ENCODE data around the gene EIF5B. TPM values are rescaled to one million over a fixed set of nuclear protein-coding genes. Genes with fewer than 3 reads are reported as not detected.

The EIF5B gene
- polyA plus RNA-seq, 2 of the 4 experiments (the other 2 are of a cell fraction), result 25.0 to 75.4 TPM

DNA sequence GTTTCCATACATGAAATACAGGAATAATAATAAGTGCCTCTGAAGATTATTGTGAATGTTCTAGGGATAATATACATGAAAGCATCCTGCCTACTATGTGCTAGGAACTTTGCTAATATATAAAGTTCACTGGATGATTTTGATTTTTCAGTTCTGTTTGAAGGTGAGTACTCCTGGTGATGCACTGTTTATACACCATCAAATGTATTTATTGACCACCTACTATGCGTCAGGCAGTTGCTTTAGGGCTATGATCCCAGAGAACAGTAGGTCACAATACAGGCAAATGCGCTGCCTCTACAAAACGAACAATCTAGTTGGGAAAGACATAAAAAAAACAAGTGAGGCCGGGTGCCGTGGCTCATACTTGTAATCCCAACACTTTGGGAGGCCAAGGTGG lies 11.8 kb upstream of the EIF5B start:
- no peaks in the 10 kb centered on the region for H3K4me1 ChIP-seq
- FAIRE-seq (no peak), DNase-seq (ENCODE audit: low read depth in 1 of 2, low spot score in 1 of 2) (no peak), ATAC-seq (no peak)
- no peaks in the 10 kb centered on the region for H3K9me3 ChIP-seq
- ChIA-PET POLR2A (no interaction called here), CTCF (interaction anchor here (2.9 kb wide), 1 partner anchor 11 kb away, joined by 17 read pairs; the partner anchor contains the start of genes EIF5B and TXNDC9)
- no peak for TF ChIP-seq ZC3H11A (IDR thresholded peaks at IDR 0.05)
- H3K27ac ChIP-seq, result no peak overlapping the region
- 92% methylated on average over 5 of the region's 5 CpGs for WGBS (ENCODE audit: missing lambda C conversion rate)
- H3K4me3 ChIP-seq, result no peak overlapping the region
- H3K4me2 ChIP-seq, result no peak overlapping the region

- no peaks in the 10 kb centered on the region for H3K9me3 ChIP-seq
- peak within 1 kb of the TSS; percentile 91 to 95 for H3K27ac ChIP-seq
- ChIA-PET POLR2A (interaction anchor here (0.6 to 2.9 kb wide), 9 partner anchors 12 to 687 kb away, joined by 3 to 19 read pairs (median 7); partner anchors contain the start of genes LIPT1, MITD1, MRPL30 and REV1), CTCF (interaction anchor here (0.5 to 3.0 kb wide), 13 partner anchors 10 to 156 kb away, joined by 3 to 18 read pairs (median 4); no protein-coding TSS in a partner anchor)
- peaks cover 42% of the 10 kb centered on the region for H3K4me1 ChIP-seq
- DNase-seq (ENCODE audit: low read depth in 1 of 2, low spot score in 1 of 2), result peak; percentile 89 to 100
- ATAC-seq, result peak; percentile 83 to 89
- no peak for FAIRE-seq
- no peak for TF ChIP-seq FOSB (CRISPR knock-in tag; IDR thresholded peaks at IDR 0.05)
- TF ChIP-seq POLR2AphosphoS2 (conservative IDR thresholded peaks at IDR 0.05; ENCODE audit: low read length), result no peak
- TF ChIP-seq GATA3 (IDR thresholded peaks at IDR 0.05; ENCODE audit: borderline replicate concordance), result 0 out of 2 replicates have a peak, but pooled peaks have one; percentile 21
- TF ChIP-seq KDM5A (IDR thresholded peaks at IDR 0.05), result peak; percentile 53
- peak; percentile 76 for TF ChIP-seq POLR2A (IDR thresholded peaks at IDR 0.05; ENCODE audit: low read length)
- TF ChIP-seq RCOR1 (IDR thresholded peaks at IDR 0.05; ENCODE audit: low read depth, low read length), result no peak
- no peak for TF ChIP-seq SMC3 (IDR thresholded peaks at IDR 0.05)
- no peak for TF ChIP-seq NR3C1 (IDR thresholded peaks at IDR 0.05)
- peak; percentile 91 for TF ChIP-seq BCL3 (IDR thresholded peaks at IDR 0.05)
- TF ChIP-seq HOXA7 (CRISPR knock-in tag; IDR thresholded peaks at IDR 0.05), result no peak
- peak; percentile 92 to 97 for TF ChIP-seq CEBPB (IDR thresholded peaks at IDR 0.05)
- 0 out of 2 replicates have a peak, but pooled peaks have one; percentile 33 for TF ChIP-seq E2F6 (IDR thresholded peaks at IDR 0.05; ENCODE audit: borderline replicate concordance, low read depth)
- TF ChIP-seq, protein P1, sequence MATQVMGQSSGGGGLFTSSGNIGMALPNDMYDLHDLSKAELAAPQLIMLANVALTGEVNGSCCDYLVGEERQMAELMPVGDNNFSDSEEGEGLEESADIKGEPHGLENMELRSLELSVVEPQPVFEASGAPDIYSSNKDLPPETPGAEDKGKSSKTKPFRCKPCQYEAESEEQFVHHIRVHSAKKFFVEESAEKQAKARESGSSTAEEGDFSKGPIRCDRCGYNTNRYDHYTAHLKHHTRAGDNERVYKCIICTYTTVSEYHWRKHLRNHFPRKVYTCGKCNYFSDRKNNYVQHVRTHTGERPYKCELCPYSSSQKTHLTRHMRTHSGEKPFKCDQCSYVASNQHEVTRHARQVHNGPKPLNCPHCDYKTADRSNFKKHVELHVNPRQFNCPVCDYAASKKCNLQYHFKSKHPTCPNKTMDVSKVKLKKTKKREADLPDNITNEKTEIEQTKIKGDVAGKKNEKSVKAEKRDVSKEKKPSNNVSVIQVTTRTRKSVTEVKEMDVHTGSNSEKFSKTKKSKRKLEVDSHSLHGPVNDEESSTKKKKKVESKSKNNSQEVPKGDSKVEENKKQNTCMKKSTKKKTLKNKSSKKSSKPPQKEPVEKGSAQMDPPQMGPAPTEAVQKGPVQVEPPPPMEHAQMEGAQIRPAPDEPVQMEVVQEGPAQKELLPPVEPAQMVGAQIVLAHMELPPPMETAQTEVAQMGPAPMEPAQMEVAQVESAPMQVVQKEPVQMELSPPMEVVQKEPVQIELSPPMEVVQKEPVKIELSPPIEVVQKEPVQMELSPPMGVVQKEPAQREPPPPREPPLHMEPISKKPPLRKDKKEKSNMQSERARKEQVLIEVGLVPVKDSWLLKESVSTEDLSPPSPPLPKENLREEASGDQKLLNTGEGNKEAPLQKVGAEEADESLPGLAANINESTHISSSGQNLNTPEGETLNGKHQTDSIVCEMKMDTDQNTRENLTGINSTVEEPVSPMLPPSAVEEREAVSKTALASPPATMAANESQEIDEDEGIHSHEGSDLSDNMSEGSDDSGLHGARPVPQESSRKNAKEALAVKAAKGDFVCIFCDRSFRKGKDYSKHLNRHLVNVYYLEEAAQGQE (IDR thresholded peaks at IDR 0.05), result peak; percentile 61
- TF ChIP-seq HOXB5 (CRISPR knock-in tag; IDR thresholded peaks at IDR 0.05), result no peak
- no peak for TF ChIP-seq FOSL2 (IDR thresholded peaks at IDR 0.05)
- no peak for TF ChIP-seq FOSL2 (CRISPR knock-in tag; IDR thresholded peaks at IDR 0.05)
- TF ChIP-seq ELK1 (IDR thresholded peaks at IDR 0.05; ENCODE audit: low read depth, low read length), result no peak
- TF ChIP-seq RNF2 (IDR thresholded peaks at IDR 0.05; ENCODE audit: borderline replicate concordance, low read depth), result no peak
- TF ChIP-seq, protein P2, sequence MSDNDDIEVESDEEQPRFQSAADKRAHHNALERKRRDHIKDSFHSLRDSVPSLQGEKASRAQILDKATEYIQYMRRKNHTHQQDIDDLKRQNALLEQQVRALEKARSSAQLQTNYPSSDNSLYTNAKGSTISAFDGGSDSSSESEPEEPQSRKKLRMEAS (IDR thresholded peaks at IDR 0.05), result peak; percentile 78
- TF ChIP-seq JUN (IDR thresholded peaks at IDR 0.05), result peak; percentile 59 to 94; a peak in 4 of 5 replicates
- TF ChIP-seq BHLHE40 (IDR thresholded peaks at IDR 0.05; ENCODE audit: low read depth, low read length), result no peak
- TF ChIP-seq SREBF2 (IDR thresholded peaks at IDR 0.05), result no peak
- TF ChIP-seq NFE2L2 (conservative IDR thresholded peaks at IDR 0.05; ENCODE audit: low read length), result no peak
- peak; percentile 85; the same call in 1 of the 2 replicates for TF ChIP-seq PHF8 (IDR thresholded peaks at IDR 0.05; ENCODE audit: borderline replicate concordance, low read depth)
- TF ChIP-seq ESRRA (IDR thresholded peaks at IDR 0.05; ENCODE audit: borderline replicate concordance, low read length), result no peak
- TF ChIP-seq ZNF302 (CRISPR knock-in tag; IDR thresholded peaks at IDR 0.05), result no peak
- TF ChIP-seq CHD2 (IDR thresholded peaks at IDR 0.05; ENCODE audit: low read length, partially characterized antibody), result peak; percentile 64
- peak; percentile 20 for TF ChIP-seq MAFK (IDR thresholded peaks at IDR 0.05; ENCODE audit: partially characterized antibody)
- TF ChIP-seq TP53 (CRISPR knock-in tag; IDR thresholded peaks at IDR 0.05), result no peak
- under 1% methylated on average over 28 of the region's 60 CpGs for WGBS (ENCODE audit: missing lambda C conversion rate)
- H3K4me3 ChIP-seq, result peak within 1 kb of the TSS; percentile 88
- peak within 1 kb of the TSS; percentile 99 for H3K4me2 ChIP-seq
Measured at GRCh38 chr2:99335911-99336803, 1.0 kb upstream of the EIF5B start, which contains the start of gene TXNDC9. TSS of gene TXNDC9 (minus strand) at chr2:99336333. CDS start at chr2:99333210, 3,123 bp downstream.

All from A549 (cell line).